Tracheal epithelial cell (primary cell): ENCODE data around the gene SYNRG. TPM values are rescaled to one million over a fixed set of nuclear protein-coding genes. Genes with fewer than 3 reads are reported as not detected.

ENCODE experiments used
- total RNA-seq: library from RNA; depleted of rRNA; stranded (reverse); fragments of >200 nt; gene quantifications from 2 replicates; pipeline ENCODE4 v1.2.1, GENCODE V29; 2014

The SYNRG gene
- total RNA-seq, result 6.3 and 8.3 TPM in 2 replicates

GRCh38 chr17:37609170-37610040 is at the start of gene SYNRG:
TSS of gene SYNRG (minus strand) at chr17:37609418. CDS start at chr17:37609355, 63 bp downstream.

DNA sequence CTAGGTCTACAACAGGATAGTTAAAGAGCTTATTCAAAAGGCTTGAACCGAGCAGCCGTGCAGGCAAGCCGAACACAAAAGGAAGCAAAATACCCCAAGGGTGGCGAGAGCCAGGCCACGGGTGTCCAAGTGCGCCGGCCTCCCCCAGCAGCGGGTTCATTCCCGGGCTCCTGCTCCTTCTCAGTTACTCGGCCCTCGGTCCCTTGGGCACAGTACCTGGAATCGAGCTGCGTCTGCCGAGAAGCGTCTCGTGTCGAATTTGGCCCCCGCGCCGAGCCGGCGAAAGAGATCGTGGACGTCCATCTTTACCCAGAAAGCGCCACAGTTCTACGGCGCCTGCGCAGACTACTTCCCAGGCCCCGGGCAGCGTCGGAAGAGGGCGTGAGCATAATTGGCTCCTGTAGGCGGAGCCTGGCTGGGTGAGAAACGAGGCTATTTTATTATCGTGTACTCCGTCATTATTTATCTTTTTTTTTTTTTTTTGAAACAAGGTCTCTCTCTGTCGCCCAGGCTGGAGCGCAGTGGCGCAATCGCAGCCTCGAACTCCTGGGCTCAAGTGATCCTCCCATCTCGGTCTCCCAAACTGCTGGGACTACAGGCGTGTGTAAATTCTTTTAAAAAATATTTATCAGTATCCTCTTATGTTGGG is 34.0 kb upstream of the SYNRG start, which contains the start of gene DDX52:
DDX52 (minus strand) TSS at position 329 of the 649 bp plus-strand sequence; CDS start at position 303, 26 bp downstream.

GRCh38 chr17:37489197-37490001 is 119.8 kb downstream of the SYNRG start, which contains the start of gene DUSP14:
TSS of gene DUSP14 (plus strand) at chr17:37489891. CDS start at chr17:37512273, 22,382 bp downstream.

Other genes starting within 250 kb of the SYNRG start
- not detected in 2 replicates for gene C17orf78, start 233.4 kb downstream of the SYNRG start, total RNA-seq
- gene ACACA, start 202.6 kb downstream of the SYNRG start, total RNA-seq, result 51.8 and 68.6 TPM in 2 replicates
- 11.6 and 14.3 TPM in 2 replicates for gene TADA2A, start 202.5 kb downstream of the SYNRG start, total RNA-seq
- gene DUSP14, start 119.5 kb downstream of the SYNRG start, total RNA-seq, result 47.7 and 109 TPM in 2 replicates
- gene DDX52, start 34.0 kb upstream of the SYNRG start, total RNA-seq, result 14.3 and 24.6 TPM in 2 replicates
- gene HNF1B, start 135.6 kb upstream of the SYNRG start, total RNA-seq, result 2.9 TPM in 1 of 2 replicates, not detected in the other